VCaP (cell line): ENCODE measurements around the gene CCDC142.
A peak's percentile ranks its signal among the peaks of the same experiment; 100 is the strongest.

Source experiments
- H3K27ac ChIP-seq: fragments of 450-650 bp; 2 replicates; pipeline ENCODE4 v1.5.1; 2017
- CTCF ChIP-seq: fragments of 450-650 bp; conservative IDR thresholded peaks from 2 replicates; pipeline ENCODE4 v1.5.1; 2017; ENCODE audit warnings: mild to moderate bottlenecking, moderate library complexity

Gene CCDC142

GRCh38 chr2:74444498-74445318 is 38.1 kb downstream of the CCDC142 start:
- no peak overlapping the region for H3K27ac ChIP-seq
- no peak for TF ChIP-seq CTCF

GRCh38 chr2:74442483-74443297 is 40.1 kb downstream of the CCDC142 start:
- peak overlapping the region; percentile 93 for H3K27ac ChIP-seq

- TF ChIP-seq CTCF = no peak
- H3K27ac ChIP-seq = peak within 1 kb of the TSS; percentile 93
Measured at GRCh38 chr2:74441690-74442482, 40.9 kb downstream of the CCDC142 start, which contains the start of gene RTKN. TSS of gene RTKN (minus strand) at chr2:74441937. CDS start at chr2:74441816, 121 bp downstream.

- peak overlapping the region; percentile 93 for H3K27ac ChIP-seq
- TF ChIP-seq CTCF = no peak
Measured at GRCh38 chr2:74441170-74441689, 41.6 kb downstream of the CCDC142 start.

GRCh38 chr2:74440378-74441169 is 42.2 kb downstream of the CCDC142 start:
- peak; percentile 31; the same call in 1 of the 2 replicates for TF ChIP-seq CTCF
- H3K27ac ChIP-seq = peak overlapping the region; percentile 93

GRCh38 chr2:74439803-74440377 is 42.9 kb downstream of the CCDC142 start:
- TF ChIP-seq CTCF = no peak
- H3K27ac ChIP-seq = peak overlapping the region; percentile 93

- no peak for TF ChIP-seq CTCF
- peak overlapping the region; percentile 93 for H3K27ac ChIP-seq
Measured at GRCh38 chr2:74439373-74439772, 43.4 kb downstream of the CCDC142 start.
